ENCODE results near the gene TCEAL4.

Gene TCEAL4

GRCh38 chrX:103585411-103586313 lies at the start of gene TCEAL4:
Gene TCEAL4 (plus strand): TSS chrX:103585515. CDS start chrX:103586676, 1,161 bp downstream.
- no peak for DNase-seq (ENCODE audit: low spot score)

GRCh38 chrX:103536071-103536470 lies 49.2 kb upstream of the TCEAL4 start:
- DNase-seq (ENCODE audit: low spot score), result no peak

DNA sequence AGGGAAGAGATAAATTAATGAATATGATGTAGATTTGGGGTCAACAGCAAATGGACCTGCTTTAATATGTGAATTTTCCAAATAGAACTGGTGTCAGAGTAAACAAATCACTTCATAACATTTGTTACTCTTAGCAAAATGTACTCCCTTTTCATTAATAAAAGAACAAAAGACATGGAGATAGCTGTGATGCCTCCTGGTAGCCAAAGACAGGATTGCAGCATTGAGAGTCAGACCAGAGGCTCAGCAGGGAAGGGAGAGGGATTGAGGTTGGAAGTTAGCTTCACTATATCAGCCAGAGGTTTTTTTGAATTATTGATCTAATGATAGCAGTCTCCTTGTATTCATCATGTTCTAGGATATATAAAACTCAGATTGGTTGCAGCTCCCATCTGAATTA lies 48.6 kb upstream of the TCEAL4 start:
- no peak for DNase-seq (ENCODE audit: low spot score)

DNA sequence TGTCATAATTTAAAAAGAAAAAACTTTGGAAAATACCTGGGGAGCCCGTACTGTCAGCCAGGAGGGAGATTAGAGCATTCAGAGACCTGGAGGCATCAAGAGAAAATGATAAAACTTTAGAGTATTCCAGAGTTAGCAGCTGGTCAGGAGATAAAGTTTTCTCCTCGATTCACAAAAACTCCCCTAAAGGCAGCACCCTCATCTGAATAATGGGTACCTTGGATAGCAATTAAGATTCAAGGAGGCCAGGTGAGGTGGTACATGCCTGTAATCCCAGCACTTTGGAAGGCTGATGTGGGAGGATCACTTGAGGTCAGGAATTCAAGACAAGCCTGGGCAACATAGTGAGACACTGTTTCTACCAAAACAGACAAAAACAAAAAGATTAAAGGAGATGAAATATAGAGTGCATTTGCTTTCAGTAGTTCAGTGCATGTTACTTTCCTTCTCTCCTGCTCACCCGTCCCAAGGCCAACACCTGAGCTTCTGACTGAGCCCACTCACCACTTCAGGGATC lies 47.4 kb upstream of the TCEAL4 start:
- no peak for DNase-seq (ENCODE audit: low spot score)

GRCh38 chrX:103538728-103539127 lies 46.6 kb upstream of the TCEAL4 start:
- DNase-seq (ENCODE audit: low spot score), result no peak

DNA sequence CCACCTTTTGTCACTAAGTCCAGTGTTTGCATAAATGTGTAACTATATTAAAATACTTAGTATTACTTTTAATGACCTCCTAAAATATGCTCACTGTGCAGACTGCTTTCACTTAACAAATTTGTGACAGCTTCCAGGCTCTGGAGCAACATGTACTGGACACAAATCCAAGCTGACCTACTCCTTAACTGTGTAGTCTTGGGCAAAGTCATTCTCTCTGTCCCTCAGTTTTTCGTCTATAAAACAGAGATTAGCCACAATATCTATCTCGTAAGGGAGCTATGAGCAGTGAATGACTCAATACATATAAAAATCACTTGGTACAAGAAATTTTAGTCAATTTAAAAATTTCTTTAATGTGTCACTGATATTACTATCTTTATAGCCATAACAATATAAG lies 45.6 kb upstream of the TCEAL4 start:
- DNase-seq (ENCODE audit: low spot score), result no peak

DNA sequence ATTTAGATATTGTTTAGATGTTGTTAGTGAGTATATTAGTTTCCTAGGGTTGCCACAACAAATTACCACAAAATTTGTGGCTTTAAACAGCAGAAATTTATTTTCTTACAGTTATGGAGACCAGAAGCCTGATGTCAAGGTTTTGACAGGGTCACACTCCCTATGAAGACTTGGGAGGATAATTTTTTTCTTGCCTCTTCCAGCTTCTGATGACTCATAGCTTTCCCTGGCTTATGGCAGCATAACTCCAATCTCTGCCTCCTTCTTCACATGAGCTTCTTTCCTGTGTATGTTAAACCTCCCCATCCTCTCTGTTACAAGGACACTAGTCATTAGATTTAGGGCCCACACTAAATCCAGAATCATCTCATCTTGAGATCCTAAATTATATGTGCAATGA lies 45.2 kb upstream of the TCEAL4 start:
- DNase-seq (ENCODE audit: low spot score), result no peak

DNA sequence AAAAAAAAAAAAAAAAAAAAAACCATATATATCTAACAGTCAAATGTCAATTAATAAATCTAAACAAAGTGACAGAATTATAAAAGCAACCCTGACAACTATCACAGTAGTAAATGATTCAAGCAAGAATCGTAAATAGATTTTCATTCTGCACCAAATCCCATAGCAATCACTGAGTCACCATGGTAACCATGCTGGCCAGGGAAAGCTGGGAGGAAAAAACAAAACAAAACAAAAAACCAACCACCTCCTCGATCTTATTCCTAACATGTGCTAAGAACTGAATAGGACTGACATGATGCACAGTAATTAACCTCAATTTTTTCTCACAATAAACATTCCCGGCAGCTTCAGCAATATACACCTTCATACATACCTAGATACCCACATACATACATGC lies 35.4 kb upstream of the TCEAL4 start:
- DNase-seq (ENCODE audit: low spot score), result no peak

DNA sequence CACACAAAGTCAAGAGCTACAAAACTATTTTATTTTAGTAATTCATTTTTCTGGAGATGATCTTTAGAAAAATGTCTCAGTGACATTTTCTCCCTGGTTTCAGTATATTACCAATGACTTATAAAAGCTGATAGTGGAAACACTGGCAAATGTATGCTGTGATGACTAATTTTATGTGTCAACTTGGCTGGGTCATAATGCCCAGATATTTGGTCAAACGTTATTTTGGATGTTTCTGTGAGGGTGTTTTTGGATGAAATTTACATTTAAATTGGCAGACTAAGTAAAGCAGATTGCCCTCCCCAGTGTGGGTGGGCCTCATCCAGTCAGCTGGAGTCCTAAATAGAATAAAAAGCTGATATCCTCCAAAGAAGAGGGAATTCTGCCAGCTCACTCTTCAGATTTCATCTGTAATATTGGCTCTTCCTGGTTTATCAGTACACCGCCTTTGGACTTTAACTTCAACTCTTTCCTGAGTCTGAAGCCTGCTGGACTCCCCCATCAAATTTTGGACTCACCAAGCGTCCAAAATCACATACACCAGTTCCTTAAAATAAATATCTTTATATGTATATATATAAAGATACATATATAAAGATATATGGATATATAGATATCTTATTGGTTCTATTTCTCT lies 34.8 kb upstream of the TCEAL4 start:
- DNase-seq (ENCODE audit: low spot score), result no peak

DNA sequence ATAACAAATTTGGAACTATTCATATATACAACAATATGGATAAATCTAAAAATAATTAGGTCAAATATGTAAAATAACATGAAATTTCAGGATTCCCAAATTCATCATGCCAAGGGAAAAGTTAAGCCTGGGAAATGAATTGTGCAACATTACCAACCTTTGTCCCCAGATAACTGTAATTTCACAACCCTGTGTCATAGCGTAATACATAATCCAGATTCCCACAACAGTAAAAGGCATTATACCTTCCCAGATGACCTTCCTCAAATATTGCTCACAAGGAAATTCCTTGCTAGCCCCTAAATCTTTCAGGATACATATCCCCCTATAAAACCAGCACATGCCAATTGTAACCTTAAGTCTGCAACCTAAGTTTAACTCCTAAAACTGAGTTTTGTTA lies 33.1 kb upstream of the TCEAL4 start:
- DNase-seq (ENCODE audit: low spot score), result no peak

GRCh38 chrX:103554687-103555424 lies 30.5 kb upstream of the TCEAL4 start:
- no peak for DNase-seq (ENCODE audit: low spot score)

- DNase-seq (ENCODE audit: low spot score), result no peak
These were observed 28.2 kb upstream of the TCEAL4 start for GRCh38 chrX:103556963-103557612.

DNA sequence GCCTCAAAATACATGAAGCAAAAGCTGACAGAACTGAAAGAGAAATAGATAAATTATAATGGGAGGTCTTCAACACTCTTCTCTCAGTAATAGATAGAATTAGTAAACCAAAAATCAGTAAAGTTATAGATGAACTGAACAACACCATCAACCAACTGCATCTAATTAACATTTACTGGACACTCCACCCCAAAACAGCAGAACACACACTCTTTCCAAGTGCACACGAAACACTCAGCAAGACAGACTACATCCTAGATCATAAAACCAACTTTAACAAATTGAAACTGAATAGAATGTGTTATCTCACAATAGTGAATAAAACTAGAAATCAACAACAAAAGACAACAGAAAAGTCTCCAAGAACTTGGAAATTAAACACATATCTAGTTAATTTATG lies 25.1 kb upstream of the TCEAL4 start:
- DNase-seq (ENCODE audit: low spot score), result no peak

GRCh38 chrX:103562801-103563200 lies 22.5 kb upstream of the TCEAL4 start:
- no peak for DNase-seq (ENCODE audit: low spot score)

DNA sequence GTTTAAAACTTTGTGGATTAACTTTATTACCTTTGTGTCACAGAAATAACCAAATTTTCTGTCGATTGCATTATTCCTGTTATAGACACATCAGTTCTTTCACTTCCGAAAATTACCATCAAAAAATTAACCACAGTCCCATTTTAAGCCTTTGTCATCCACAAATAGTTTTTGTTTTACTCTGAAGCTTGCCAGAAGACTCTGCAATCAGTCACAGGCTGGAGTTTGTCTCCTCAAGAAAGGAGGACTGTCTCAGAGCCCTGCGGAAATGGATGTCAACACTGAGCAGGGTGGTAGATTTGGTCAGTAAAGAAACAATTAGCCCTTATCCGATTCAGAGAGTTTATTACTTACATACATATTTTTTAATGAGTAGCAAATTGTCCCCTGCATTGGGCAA lies 20.1 kb upstream of the TCEAL4 start:
- DNase-seq (ENCODE audit: low spot score), result no peak

GRCh38 chrX:103565752-103566151 lies 19.6 kb upstream of the TCEAL4 start:
- no peak for DNase-seq (ENCODE audit: low spot score)

GRCh38 chrX:103571121-103571520 lies 14.2 kb upstream of the TCEAL4 start:
- DNase-seq (ENCODE audit: low spot score), result no peak

DNA sequence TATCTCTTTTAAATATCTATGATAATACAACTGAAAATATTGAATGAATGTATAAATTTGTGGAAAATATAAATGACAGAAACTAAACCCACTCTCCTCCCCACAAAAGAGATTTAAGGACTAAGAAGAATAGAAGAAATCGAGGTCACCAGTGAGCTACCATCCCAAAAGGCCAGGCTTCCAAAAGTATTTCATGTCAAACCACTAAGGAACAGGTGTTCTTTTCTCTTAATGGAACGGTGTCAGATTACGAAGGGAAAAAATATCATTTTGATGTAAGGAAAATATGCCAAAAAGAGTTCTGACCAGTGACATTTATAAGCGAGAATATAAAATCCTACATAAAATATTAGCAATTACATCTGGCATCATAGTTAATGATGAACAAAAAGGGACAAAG lies 13.6 kb upstream of the TCEAL4 start:
- no peak for DNase-seq (ENCODE audit: low spot score)

DNA sequence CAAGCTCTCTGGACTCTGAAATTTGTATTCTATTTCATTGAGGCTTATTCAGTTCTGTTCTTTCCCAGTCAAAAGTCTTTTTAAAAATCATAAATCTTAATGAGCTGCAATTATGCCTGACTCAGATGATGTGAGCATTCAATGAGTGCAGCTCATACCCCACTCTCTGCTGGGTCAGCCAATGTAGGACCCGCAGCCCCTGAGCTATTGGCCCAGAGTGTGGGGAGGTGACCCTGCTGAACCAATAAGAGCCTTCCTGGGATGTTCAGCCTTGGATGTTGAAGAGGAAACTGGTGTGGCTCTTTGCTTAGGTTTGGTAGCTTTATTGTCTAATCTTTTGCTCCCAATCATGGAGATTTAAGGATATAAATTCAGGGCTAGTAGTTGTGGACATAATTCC lies 12.1 kb upstream of the TCEAL4 start:
- no peak for DNase-seq (ENCODE audit: low spot score)

- no peak for DNase-seq (ENCODE audit: low spot score)
These were observed 719 bp upstream of the TCEAL4 start for GRCh38 chrX:103584596-103584995.

GRCh38 chrX:103586314-103586646 lies 965 bp downstream of the TCEAL4 start:
- DNase-seq (ENCODE audit: low spot score), result no peak

DNA sequence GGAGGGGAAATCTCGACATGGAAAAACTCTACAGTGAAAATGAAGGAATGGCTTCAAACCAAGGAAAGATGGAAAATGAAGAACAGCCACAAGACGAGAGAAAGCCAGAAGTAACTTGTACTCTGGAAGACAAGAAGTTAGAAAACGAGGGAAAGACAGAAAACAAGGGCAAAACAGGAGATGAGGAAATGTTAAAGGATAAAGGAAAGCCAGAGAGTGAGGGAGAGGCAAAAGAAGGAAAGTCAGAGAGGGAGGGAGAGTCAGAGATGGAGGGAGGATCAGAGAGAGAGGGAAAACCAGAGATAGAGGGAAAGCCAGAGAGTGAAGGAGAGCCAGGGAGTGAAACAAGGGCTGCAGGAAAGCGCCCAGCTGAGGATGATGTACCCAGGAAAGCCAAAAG lies 1.3 kb downstream of the TCEAL4 start:
- DNase-seq (ENCODE audit: low spot score), result no peak
